Activated CD4-positive, alpha-beta T cell treated with anti-CD3 and anti-CD28 coated beads for 4 hours (primary cell): ENCODE results near the gene CEP128.
A peak's percentile ranks its signal among the peaks of the same experiment; 100 is the strongest.
"Not testable (repeated sequence)": the region's sequence is repeated elsewhere in the genome, so short reads cannot be mapped to it uniquely, and the experiment has no call there.

Experiments used
- DNase-seq, 2 donors: peaks; one replicate each; pipeline ENCODE4 v3.0.0-alpha.2; 2020

The CEP128 gene

GRCh38 chr14:80941241-80942185, at the start of gene CEP128:
Gene CEP128 (minus strand): TSS chr14:80941738.
- peak; percentile 77 to 84 for DNase-seq

- DNase-seq: no peak
Measured at GRCh38 chr14:80988735-80989429, 47.3 kb upstream of the CEP128 start.

GRCh38 chr14:80988192-80988591, 46.7 kb upstream of the CEP128 start:
- no peak for DNase-seq

- peak; percentile 44 to 64 for DNase-seq
Measured at GRCh38 chr14:80987235-80988032, 45.9 kb upstream of the CEP128 start.

DNA sequence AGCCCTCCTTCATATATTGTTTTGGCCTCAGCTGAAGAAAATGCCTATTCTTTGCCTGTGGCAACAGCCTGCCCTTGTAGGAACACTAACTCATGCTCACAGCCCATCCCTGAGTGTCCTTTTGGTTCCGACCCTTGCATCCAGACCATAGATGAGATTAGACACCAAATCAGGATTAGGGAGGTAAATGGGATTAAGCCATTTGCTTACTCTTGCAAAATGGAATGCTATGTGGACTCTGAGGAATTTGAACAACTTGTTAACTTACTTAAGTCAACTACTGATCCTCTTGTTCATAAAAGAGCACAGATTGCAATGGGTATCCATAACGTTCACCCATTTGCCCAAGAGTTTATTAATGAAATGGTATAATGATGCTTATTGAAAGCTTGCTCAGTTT, 41.2 kb upstream of the CEP128 start:
- DNase-seq: no peak

- no peak for DNase-seq
Measured at GRCh38 chr14:80981673-80982072, 40.1 kb upstream of the CEP128 start.

- DNase-seq: no peak
Measured at GRCh38 chr14:80981156-80981555, 39.6 kb upstream of the CEP128 start.

GRCh38 chr14:80979951-80980350, 38.4 kb upstream of the CEP128 start:
- no peak for DNase-seq

- no peak for DNase-seq
Measured at GRCh38 chr14:80978403-80978802, 36.9 kb upstream of the CEP128 start.

DNA sequence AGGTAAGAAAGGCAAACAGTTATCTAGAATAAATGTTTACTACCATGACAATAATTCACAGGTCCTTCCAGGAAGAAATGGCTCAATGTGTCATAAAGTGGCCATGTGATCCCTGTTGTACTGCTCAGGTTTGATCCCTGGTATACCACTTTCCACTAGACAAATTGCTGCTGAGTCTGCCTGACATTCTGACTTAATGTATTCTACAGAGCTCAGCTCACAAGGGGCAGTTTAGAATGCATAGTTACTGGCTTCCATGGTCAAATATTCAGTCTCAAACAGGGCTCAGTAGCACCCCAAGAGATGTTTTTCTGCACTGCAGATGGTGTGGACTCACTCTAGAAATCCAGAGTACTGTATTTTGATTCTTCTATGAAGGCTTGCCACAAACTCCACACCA, 35.7 kb upstream of the CEP128 start:
- DNase-seq: no peak

- DNase-seq: no peak
Measured at GRCh38 chr14:80974679-80975078, 33.1 kb upstream of the CEP128 start.

DNA sequence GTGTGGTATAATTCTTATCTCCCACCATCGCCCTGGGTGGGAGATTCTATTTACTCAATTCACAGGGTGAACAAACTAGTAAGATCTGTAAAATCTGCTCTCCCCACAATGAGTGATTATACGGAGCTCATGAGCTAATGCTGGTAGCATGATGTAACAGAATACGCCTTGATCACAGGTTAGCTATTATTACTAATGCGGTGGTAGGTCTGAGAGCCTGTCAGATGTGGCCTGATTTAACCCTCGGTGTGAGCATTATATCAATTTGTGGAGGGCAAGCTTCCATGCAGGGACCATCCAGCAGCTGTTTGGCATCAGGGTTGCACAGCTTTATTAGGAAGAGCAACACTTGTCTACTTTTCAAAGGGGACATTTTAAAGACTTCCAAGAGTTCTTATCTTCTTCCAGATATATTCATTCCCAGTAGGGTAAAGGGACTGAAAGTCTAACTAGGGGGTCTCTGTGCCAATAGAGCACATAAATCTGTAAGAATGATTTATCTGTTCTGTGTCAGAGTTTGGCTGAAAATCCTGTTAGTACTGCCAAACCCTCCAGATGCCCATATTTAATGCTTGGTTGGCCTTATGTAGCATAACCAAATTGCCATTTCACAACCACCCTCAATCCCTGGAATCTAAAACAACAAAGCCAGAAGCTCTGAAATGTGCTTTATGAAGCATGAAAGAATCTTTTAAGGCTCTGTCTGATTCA, 32.5 kb upstream of the CEP128 start:
- no peak for DNase-seq

DNA sequence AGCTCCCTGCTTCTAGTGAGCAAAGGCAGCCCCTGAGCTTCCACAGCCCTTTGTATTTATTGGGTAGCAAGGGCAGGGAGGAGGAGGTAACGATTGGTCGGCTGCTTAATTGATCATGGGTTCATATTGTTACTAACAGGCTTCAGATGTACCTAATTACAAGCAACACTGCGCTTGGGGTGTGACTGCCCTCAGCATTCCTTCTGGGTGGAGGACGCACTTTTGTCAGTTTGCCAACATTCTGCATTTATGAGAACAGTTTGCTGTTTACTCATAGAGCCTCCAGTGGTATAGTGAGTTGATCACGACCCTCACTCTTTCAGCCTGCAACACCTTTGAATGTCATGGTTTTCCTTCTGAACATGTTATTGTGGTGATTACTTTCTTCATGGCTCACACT, 23.5 kb upstream of the CEP128 start:
- no peak for DNase-seq

- DNase-seq: peak; percentile 28 to 34
Measured at GRCh38 chr14:80959496-80959895, 18.0 kb upstream of the CEP128 start.

GRCh38 chr14:80958939-80959338, 17.4 kb upstream of the CEP128 start:
- no peak for DNase-seq

DNA sequence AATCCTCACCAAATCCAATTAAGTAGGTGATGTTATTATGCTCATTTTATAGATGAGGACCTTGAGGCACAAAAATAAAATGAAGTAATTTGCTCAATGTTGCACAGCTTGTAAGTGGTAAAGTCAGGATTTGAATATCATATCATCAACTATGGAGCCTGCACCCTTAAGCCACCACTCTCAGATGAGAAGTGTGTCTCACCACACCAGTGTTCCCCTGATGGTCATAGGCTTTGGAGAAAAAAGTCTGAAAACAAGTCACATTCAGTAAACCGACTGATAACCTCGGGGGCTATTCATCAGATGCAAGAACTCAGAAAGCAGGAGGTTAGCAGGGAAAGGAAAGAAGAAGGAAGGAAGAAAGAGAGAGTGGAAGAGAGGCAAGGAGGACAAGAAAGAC, 16.7 kb upstream of the CEP128 start:
- no peak for DNase-seq

DNA sequence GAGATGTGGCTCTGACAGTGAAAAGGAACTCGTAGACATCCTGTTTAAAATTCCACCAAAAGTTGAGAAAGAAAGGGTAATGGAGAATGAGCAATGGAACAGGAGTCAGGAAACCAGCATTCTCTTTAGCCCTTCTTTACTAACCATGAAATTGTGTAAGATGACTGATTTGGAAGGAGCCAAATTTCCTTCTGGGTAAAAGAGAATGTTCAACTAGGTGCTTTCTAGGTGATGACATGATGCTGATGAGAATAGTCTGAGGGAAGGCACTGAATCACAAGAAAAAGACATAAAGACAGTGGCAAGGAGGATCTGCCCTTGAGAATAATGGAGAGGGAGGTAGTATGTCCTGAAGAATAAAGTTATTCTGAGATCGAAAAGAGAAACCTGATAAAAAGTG, 16.1 kb upstream of the CEP128 start:
- no peak for DNase-seq

DNA sequence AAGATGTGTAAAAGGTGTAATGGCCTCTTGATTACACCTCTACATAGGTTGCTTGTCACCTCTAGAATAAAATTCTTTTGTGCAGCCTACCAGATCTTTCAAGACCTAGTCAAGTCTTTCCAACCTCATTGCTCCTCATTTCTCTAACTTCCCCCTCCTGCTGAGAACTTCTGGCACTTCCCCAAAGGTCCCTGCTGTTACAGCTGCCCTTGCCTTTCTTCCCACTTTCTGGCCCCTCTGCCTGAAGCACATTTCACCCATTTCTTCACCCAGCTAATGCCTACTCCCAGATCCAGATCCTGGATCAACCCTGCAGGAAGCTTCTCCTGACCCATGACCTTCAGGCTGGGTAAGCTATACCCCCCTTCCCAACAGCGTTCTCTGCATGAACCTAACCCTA, 15.4 kb upstream of the CEP128 start:
- no peak for DNase-seq

DNA sequence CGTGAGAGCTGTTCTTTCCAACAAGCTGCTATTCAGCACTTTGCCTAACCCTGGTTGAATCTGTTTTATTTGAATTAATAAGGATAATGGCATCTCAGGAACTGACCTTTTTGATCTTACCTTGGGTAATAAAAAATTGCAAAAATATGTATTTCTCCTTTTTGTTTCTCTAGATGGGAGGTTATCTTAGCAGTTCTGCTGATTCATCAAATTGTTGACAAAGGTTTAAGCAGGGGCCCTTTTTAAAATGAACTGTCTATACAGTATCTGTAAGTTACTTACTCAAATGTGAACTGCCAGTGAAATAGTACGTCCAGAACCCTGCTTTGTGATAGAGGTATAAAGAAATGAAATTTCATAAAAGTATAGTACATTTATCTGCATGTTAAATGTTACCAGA, 14.6 kb upstream of the CEP128 start:
- DNase-seq: no peak

DNA sequence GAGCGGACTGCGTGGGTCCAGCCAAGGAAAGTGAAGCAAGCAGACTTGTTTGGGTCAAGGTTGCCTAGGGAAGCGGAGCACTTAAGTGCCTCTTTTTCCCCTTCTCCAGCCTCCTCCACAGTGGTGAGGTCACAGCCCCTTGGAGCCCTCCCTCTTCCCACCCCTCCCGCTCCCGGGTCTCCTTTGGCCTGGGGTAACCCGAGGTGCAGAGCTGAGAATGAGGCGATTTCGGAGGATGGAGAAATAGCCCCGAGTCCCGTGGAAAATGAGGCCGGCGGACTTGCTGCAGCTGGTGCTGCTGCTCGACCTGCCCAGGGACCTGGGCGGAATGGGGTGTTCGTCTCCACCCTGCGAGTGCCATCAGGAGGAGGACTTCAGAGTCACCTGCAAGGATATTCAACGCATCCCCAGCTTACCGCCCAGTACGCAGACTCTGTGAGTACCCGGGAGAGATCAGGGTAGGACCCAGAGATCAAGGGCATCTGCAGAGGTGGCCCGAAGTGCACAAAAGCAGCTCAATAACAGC, 13.9 kb upstream of the CEP128 start, which contains the start of gene TSHR:
TSHR (plus strand) TSS at position 206 of the 526 bp plus-strand sequence; CDS start at position 266, 60 bp downstream.
- peak in 1 of 2 donors; percentile 5 for DNase-seq

DNA sequence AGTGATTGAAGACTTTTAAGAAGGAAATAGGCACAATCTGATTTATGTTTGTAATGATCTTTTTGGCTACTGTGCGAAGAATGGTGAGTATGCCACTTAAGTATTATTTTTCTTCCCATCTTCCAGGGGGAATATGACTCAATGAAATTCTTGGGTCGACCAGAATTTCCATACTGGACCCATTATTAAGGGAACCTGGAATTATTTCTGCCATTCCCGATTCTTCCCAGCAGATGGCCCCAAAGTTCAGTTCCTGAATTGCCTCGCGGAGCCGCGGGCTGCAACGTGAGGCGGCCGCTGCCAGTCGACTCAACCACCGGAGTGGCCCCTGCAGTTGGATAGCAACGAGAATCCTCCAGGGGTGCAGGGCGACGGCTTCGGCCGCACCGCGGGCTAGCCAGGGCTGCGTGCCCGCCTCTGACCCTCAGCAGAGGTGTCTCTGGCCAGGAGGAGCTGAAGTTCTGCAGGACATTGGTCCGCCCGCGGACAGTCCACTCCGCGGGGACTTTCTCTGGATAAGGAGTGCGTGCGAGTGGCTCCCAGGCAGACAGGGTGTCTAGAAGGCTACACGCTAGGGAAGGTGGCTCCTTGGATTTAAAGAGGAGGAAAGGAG, 13.3 kb upstream of the CEP128 start:
- peak; percentile 65 to 72 for DNase-seq

GRCh38 chr14:80953211-80953610, 11.7 kb upstream of the CEP128 start:
- not testable (repeated sequence) for DNase-seq
